Measurements from ENCODE around the gene IGSF8. TPM values are rescaled to one million over a fixed set of nuclear protein-coding genes. Genes with fewer than 3 reads are reported as not detected.

IGSF8 gene
- total and polyA plus RNA-seq, 2 of the 8 experiments (the other 6 are each of a cell fraction or from before 2014, with no cell fraction given): 69.6 to 132 TPM

DNA sequence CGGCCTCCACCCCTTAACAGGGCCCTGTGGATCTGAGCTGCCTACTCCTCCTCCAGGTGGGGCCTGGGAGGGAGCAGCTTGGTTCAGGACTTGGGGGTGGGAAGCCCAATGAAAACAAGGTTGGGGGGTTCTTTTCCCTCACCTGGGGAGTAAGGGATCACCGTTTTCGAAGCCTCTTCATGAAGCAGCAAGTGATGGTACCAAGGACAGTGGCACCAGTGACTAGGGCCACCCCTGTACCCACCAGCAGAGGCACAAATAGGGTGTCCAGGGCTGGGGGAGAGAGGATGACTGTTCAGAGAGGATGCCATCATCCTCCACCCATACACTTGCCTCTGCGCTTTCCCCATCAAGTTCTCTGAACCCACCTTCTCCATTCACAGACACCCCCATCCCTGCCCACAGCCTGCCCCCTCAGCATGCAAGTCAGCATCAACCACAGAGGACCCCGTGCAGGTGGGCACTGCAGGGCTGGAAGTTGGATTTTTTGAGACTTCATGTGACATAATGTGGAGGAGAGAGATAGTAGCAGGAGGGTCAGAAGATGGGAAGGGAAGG lies 6.7 kb downstream of the IGSF8 start:
- Histone ChIP-seq H4K91ac (replicated peaks; ENCODE audit: insufficient read length, low read length) (no peak overlapping the region), H4K20me1 (replicated peaks in 1 of 2; ENCODE audit: control insufficient read depth in 1 of 2, insufficient read depth in 2 of 2, low read length in 2 of 2) (peaks cover 0 to 4% of the 10 kb centered on the region in 2 experiments), H4K5ac (ENCODE audit: insufficient read length, low read depth, low read length) (no peak overlapping the region), H3K4me3 (ENCODE audit: extremely low read depth in 1 of 4, insufficient read depth in 2 of 4, low read depth in 3 of 4, low read length in 4 of 4) (no peak overlapping the region), H2AK5ac (ENCODE audit: low read depth, low read length) (no peak overlapping the region), H2BK15ac (ENCODE audit: low read length) (no peak overlapping the region), H3K56ac (replicated peaks; ENCODE audit: insufficient read length, low read depth, low read length) (no peak overlapping the region), H3K27me3 (replicated peaks in 1 of 4; ENCODE audit: control insufficient read depth in 3 of 4, extremely low read depth in 1 of 4, insufficient read depth in 3 of 4, low read length in 3 of 4) (no peaks in the 10 kb centered on the region; a peak in 1 of 7 replicates), H2BK5ac (ENCODE audit: low read depth, low read length) (no peak overlapping the region), H2BK20ac (ENCODE audit: low read length) (no peak overlapping the region), H2BK120ac (replicated peaks; ENCODE audit: low read depth, low read length) (no peak overlapping the region), H2BK12ac (ENCODE audit: low read depth, low read length) (no peak overlapping the region), H3K4me1 (replicated peaks in 1 of 4; ENCODE audit: control insufficient read depth in 3 of 4, insufficient read depth in 4 of 4, low read length in 3 of 4) (peaks cover 9 to 21% (median 16%) of the 10 kb centered on the region in 4 experiments), H3K9me3 (ENCODE audit: insufficient read depth in 2 of 2, low read depth in 1 of 2, low read length in 1 of 2) (no peaks in the 10 kb centered on the region; a peak in 1 of 4 replicates), H2AFZ (ENCODE audit: low read length) (no peak overlapping the region), H3K23ac (ENCODE audit: insufficient read length) (no peak overlapping the region), H3K14ac (ENCODE audit: insufficient read length) (no peak overlapping the region), H3K23me2 (ENCODE audit: low read depth, low read length) (peaks cover 6% of the 10 kb centered on the region; the same call in 1 of the 2 replicates), H3K36me3 (ENCODE audit: control insufficient read depth in 2 of 4, insufficient read depth in 4 of 4, low read length in 3 of 4) (peaks cover 10 to 35% (median 22%) of the 10 kb centered on the region in 4 experiments), H3K4me2 (ENCODE audit: insufficient read depth in 1 of 2, low read depth in 2 of 2, low read length in 2 of 2) (no peak overlapping the region), H3K27ac (ENCODE audit: low read depth, low read length) (no peak overlapping the region), H3K79me1 (ENCODE audit: low read depth, low read length) (peaks cover 7% of the 10 kb centered on the region; the same call in 1 of the 2 replicates), H3K4ac (replicated peaks; ENCODE audit: insufficient read length, low read depth, low read length) (no peak overlapping the region), H4K8ac (ENCODE audit: extremely low read depth, insufficient read depth, low read length) (no peak overlapping the region), H3K79me2 (ENCODE audit: control insufficient read depth in 1 of 2, insufficient read depth in 2 of 2, low read length in 2 of 2) (peaks cover 0 to 22% of the 10 kb centered on the region in 2 experiments; a peak in 2 of 4 replicates), H3K9ac (replicated peaks in 1 of 4; ENCODE audit: extremely low read depth in 1 of 4, low read depth in 3 of 4, low read length in 3 of 4) (no peak overlapping the region), H3K18ac (ENCODE audit: extremely low read depth, low read length) (no peak overlapping the region)
- POLR2A ChIA-PET (ENCODE audit: partially characterized antibody): interaction anchor here (1.1 to 1.7 kb wide), 2 partner anchors 20 to 24 kb away, joined by 3 to 7 read pairs; partner anchors contain the start of gene ATP1A2
- WGBS, 2 experiments (ENCODE audit: extremely low coverage in 1 of 2, insufficient coverage in 1 of 2, insufficient read length in 1 of 2, insufficient replicate concordance in 2 of 2, low coverage in 1 of 2, low lambda C conversion rate in 2 of 2, missing lambda C conversion rate in 1 of 2): 93% methylated on average over 5 of the region's 5 CpGs; no CpG with 5 or more reads in 1 of the 2 experiments
- DNase-seq (ENCODE audit: low read depth in 1 of 2, low spot score in 2 of 2) (no peak), FAIRE-seq (no peak)
- CTCF ChIA-PET (ENCODE audit: partially characterized antibody): interaction anchor here (0.9 to 50.1 kb wide), 6 partner anchors 6 to 293 kb away, joined by 3 to 1874 read pairs (median 20); partner anchors contain the start of genes ATP1A2, KCNJ10 and KCNJ9

Measured in H1 (cell line).